HepG2 (cell line): ENCODE data around the gene COL18A1. TPM values are rescaled to one million over a fixed set of nuclear protein-coding genes. Genes with fewer than 3 reads are reported as not detected.
A peak's percentile ranks its signal among the peaks of the same experiment; 100 is the strongest.

Experiments
- CHD2 ChIP-seq: IDR thresholded peaks from 2 replicates; pipeline ENCODE4 v1.6.1; 2011; ENCODE audit warnings: low read depth, low read length, improper control_type of control experiment
- ESRRA ChIP-seq: sonication (generic); formaldehyde crosslinking; IDR thresholded peaks from 2 replicates; pipeline ENCODE4 v1.5.1; 2020; ENCODE audit warnings: mild to moderate bottlenecking, low read depth, missing genetic modification reagents
- ETV5 ChIP-seq: IDR thresholded peaks from 2 replicates; pipeline ENCODE4 v1.6.1; 2018; ENCODE audit warnings: missing biosample characterization, missing genetic modification reagents, inconsistent platforms, borderline replicate concordance
- GTF2F1 ChIP-seq: fragments of 150-350 bp; IDR thresholded peaks from 2 replicates; pipeline ENCODE4 v1.6.1; 2014; ENCODE audit warnings: low read length
- HNF4G ChIP-seq, 2 experiments: sonication (generic) in 1 of 2; formaldehyde crosslinking in 1 of 2; IDR thresholded peaks; 2 replicates each; pipeline versions ENCODE4 v1.4.0 to v1.6.1; 2011 to 2020; ENCODE audit warnings: borderline replicate concordance in 2 of 2, low read depth in 2 of 2, mild to moderate bottlenecking in 2 of 2, low read length in 1 of 2, missing genetic modification reagents in 1 of 2, moderate library complexity in 1 of 2
- HOXA5 ChIP-seq: sonication (generic); formaldehyde crosslinking; IDR thresholded peaks from 2 replicates; pipeline ENCODE4 v1.4.0; 2020; ENCODE audit warnings: missing genetic modification reagents
- JARID2 ChIP-seq: sonication (generic); formaldehyde crosslinking; IDR thresholded peaks from 2 replicates; pipeline ENCODE4 v1.8.1; 2023; ENCODE audit warnings: missing genetic modification reagents, inconsistent platforms; ENCODE audit not compliant: insufficient replicate concordance
- JUND ChIP-seq: sonication (generic); formaldehyde crosslinking; IDR thresholded peaks from 2 replicates; pipeline ENCODE4 v1.8.0; 2022; ENCODE audit warnings: mild to moderate bottlenecking, missing genetic modification reagents
- MED1 ChIP-seq: sonication (generic); formaldehyde crosslinking; IDR thresholded peaks from 2 replicates; pipeline ENCODE4 v1.4.0; 2020; ENCODE audit warnings: missing genetic modification reagents
- MED8 ChIP-seq: sonication (generic); formaldehyde crosslinking; IDR thresholded peaks from 2 replicates; pipeline ENCODE4 v1.8.1; 2023; ENCODE audit warnings: mild to moderate bottlenecking, missing genetic modification reagents; ENCODE audit not compliant: insufficient replicate concordance
- SYNCRIP ChIP-seq: fragments of 200-400 bp; formaldehyde crosslinking; IDR thresholded peaks from 2 replicates; pipeline ENCODE4 v1.6.1; 2018; ENCODE audit warnings: mild to moderate bottlenecking, low read depth, low read length; ENCODE audit not compliant: insufficient read depth
- TOPORS ChIP-seq: sonication (generic); formaldehyde crosslinking; IDR thresholded peaks from 2 replicates; pipeline ENCODE4 v1.8.0; 2023; ENCODE audit warnings: mild to moderate bottlenecking, missing genetic modification reagents
- ZBTB1 ChIP-seq: sonication (generic); formaldehyde crosslinking; IDR thresholded peaks from 2 replicates; pipeline ENCODE4 v1.4.0; 2020; ENCODE audit warnings: missing genetic modification reagents, borderline replicate concordance
- ZFAT ChIP-seq: sonication (generic); formaldehyde crosslinking; conservative IDR thresholded peaks from 2 replicates; pipeline ENCODE4 v1.8.1; 2023; ENCODE audit warnings: missing genetic modification reagents, inconsistent platforms
- ZKSCAN1 ChIP-seq: fragments of 150-350 bp; IDR thresholded peaks from 2 replicates; pipeline ENCODE4 v1.6.1; 2014; ENCODE audit warnings: low read length
- ZNF10 ChIP-seq: sonication (generic); formaldehyde crosslinking; IDR thresholded peaks from 2 replicates; pipeline ENCODE4 v1.4.0; 2020; ENCODE audit warnings: mild to moderate bottlenecking, low read depth, missing genetic modification reagents, borderline replicate concordance
- ZNF12 ChIP-seq: sonication (generic); formaldehyde crosslinking; IDR thresholded peaks from 2 replicates; pipeline ENCODE4 v1.5.0; 2020; ENCODE audit warnings: missing genetic modification reagents
- ZNF205 ChIP-seq: IDR thresholded peaks from 2 replicates; pipeline ENCODE4 v1.6.1; 2018; ENCODE audit warnings: missing biosample characterization, missing genetic modification reagents
- ZNF282 ChIP-seq: fragments of 450-650 bp; IDR thresholded peaks from 2 replicates; pipeline ENCODE4 v1.6.1; 2018; ENCODE audit not compliant: partially characterized antibody
- ZNF296 ChIP-seq: sonication (generic); formaldehyde crosslinking; conservative IDR thresholded peaks from 2 replicates; pipeline ENCODE4 v1.5.0; 2020; ENCODE audit warnings: mild to moderate bottlenecking, missing genetic modification reagents
- ZNF543 ChIP-seq: sonication (generic); formaldehyde crosslinking; IDR thresholded peaks from 2 replicates; pipeline ENCODE4 v1.4.0; 2020; ENCODE audit warnings: mild to moderate bottlenecking, missing genetic modification reagents
- ZNF557 ChIP-seq: sonication (generic); formaldehyde crosslinking; IDR thresholded peaks from 2 replicates; pipeline ENCODE4 v1.4.0; 2020; ENCODE audit warnings: missing genetic modification reagents
- ZNF639 ChIP-seq: conservative IDR thresholded peaks from 2 replicates; pipeline ENCODE4 v1.6.1; 2018; ENCODE audit warnings: missing genetic modification reagents
- ZNF674 ChIP-seq: sonication (generic); formaldehyde crosslinking; IDR thresholded peaks from 2 replicates; pipeline ENCODE4 v1.5.0; 2020; ENCODE audit warnings: low read depth, mild to moderate bottlenecking, missing genetic modification reagents
- ZNF691 ChIP-seq: sonication (generic); formaldehyde crosslinking; IDR thresholded peaks from 2 replicates; pipeline ENCODE4 v1.4.0; 2020; ENCODE audit warnings: missing genetic modification reagents, low read depth, mild to moderate bottlenecking, borderline replicate concordance
- ZNF777 ChIP-seq: sonication (generic); formaldehyde crosslinking; IDR thresholded peaks from 2 replicates; pipeline ENCODE4 v1.4.0; 2020; ENCODE audit warnings: missing genetic modification reagents
- ZNF800 ChIP-seq: sonication (generic); formaldehyde crosslinking; IDR thresholded peaks from 2 replicates; pipeline ENCODE4 v1.4.0; 2020; ENCODE audit warnings: missing genetic modification reagents
- ZSCAN22 ChIP-seq: sonication (generic); formaldehyde crosslinking; IDR thresholded peaks from 2 replicates; pipeline ENCODE4 v1.4.0; 2020; ENCODE audit warnings: mild to moderate bottlenecking, missing genetic modification reagents
- polyA plus RNA-seq, 8 experiments: library from polyadenylated mRNA; depleted of rRNA in 3 of 8; stranded (reverse) in 7 of 8; unstranded in 1 of 8; fragments of >200 nt; fragmentation: Illumina TruSeq in 4 of 8; extraction: Trizol in 4 of 8; gene quantifications; 2 replicates each; pipeline versions ENCODE4 v1.2.1 to v1.2.3, GENCODE V29; 2011 to 2016; ENCODE audit warnings: low read depth in 4 of 8, missing spikeins in 1 of 8, mixed read lengths in 1 of 8; ENCODE audit not compliant: insufficient read depth in 1 of 8
- total RNA-seq, 5 experiments: library from RNA; depleted of rRNA; stranded (reverse); fragments of >200 nt; fragmentation: Illumina TruSeq; extraction: Trizol; gene quantifications; 2 replicates each; pipeline ENCODE4 v1.2.3, GENCODE V29; 2016; ENCODE audit warnings: low read depth in 1 of 5

The COL18A1 gene
- total and polyA plus RNA-seq, 2 of the 13 experiments (the other 11 are each of a cell fraction or from before 2014, with no cell fraction given): 79.0 to 102 TPM

GRCh38 chr21:45555557-45556301 is 150.8 kb downstream of the COL18A1 start (continued):
- TF ChIP-seq ZNF296 (CRISPR knock-in tag) (no peak; the same call in 1 of the 2 replicates), ZNF674 (CRISPR knock-in tag) (no peak), ZNF205 (CRISPR knock-in tag) (no peak; the same call in 1 of the 2 replicates), ZSCAN22 (CRISPR knock-in tag) (no peak), ZNF691 (CRISPR knock-in tag) (no peak), JUND (CRISPR knock-in tag) (peak; percentile 66; the same call in 1 of the 2 replicates), ESRRA (CRISPR knock-in tag) (peak; percentile 51), CHD2 (no peak; the same call in 1 of the 2 replicates), HOXA5 (CRISPR knock-in tag) (peak; percentile 68), ZNF12 (CRISPR knock-in tag) (no peak), GTF2F1 (no peak), ZNF777 (CRISPR knock-in tag) (no peak), ZKSCAN1 (no peak), ZBTB1 (CRISPR knock-in tag) (no peak), ZNF800 (peak; percentile 77; the same call in 1 of the 2 replicates), JARID2 (peak; percentile 71), SYNCRIP (no peak), MED1 (CRISPR knock-in tag) (peak; percentile 65), ZNF10 (no peak), ZNF282 (no peak), ZFAT (CRISPR knock-in tag) (no peak; the same call in 1 of the 2 replicates), TOPORS (CRISPR knock-in tag) (no peak), HNF4G (IDR thresholded peaks at IDR 0.05; ENCODE audit: borderline replicate concordance, low read depth, low read length) (no peak), HNF4G (CRISPR knock-in tag; IDR thresholded peaks at IDR 0.05; ENCODE audit: borderline replicate concordance, low read depth) (peak; percentile 45; the same call in 1 of the 2 replicates), ZNF639 (CRISPR knock-in tag) (peak; percentile 50; the same call in 1 of the 2 replicates), ZNF543 (peak; percentile 96), MED8 (CRISPR knock-in tag) (no peak), ZNF557 (CRISPR knock-in tag) (no peak), ETV5 (CRISPR knock-in tag) (peak; percentile 72; the same call in 1 of the 2 replicates)
